H1 (cell line): Measurements from ENCODE around the gene SOX30. TPM values are rescaled to one million over a fixed set of nuclear protein-coding genes. Genes with fewer than 3 reads are reported as not detected.

Source experiments
- CTCF ChIA-PET: fragments of 300-600 bp; sonication (Branson Sonifier 250); formaldehyde crosslinking; loops from one replicate; lab custom pipeline; 2021; ENCODE audit not compliant: partially characterized antibody; lab: Charles Lee
- POLR2A ChIA-PET: fragments of 300-600 bp; sonication (Branson Sonifier 250); formaldehyde crosslinking; loops from one replicate; lab custom pipeline; 2021; ENCODE audit warnings: inconsistent platforms; ENCODE audit not compliant: partially characterized antibody; lab: Charles Lee
- DNase-seq, 2 experiments: peaks; one replicate each; pipeline versions ENCODE4 v3.0.0 to v3.0.0-alpha.2; 2010 to 2022; ENCODE audit warnings: low spot score in 2 of 2, low read depth in 1 of 2, mixed read lengths in 1 of 2
- FAIRE-seq: peaks from 2 replicates; lab custom pipeline; 2011; peaks lifted over from hg19 to GRCh38; lab: Jason Lieb, UNC
- H2AFZ ChIP-seq: 2 replicates; pipeline ENCODE4 v1.8.1; 2012; ENCODE audit warnings: low read length, inconsistent platforms
- H2AK5ac ChIP-seq: 2 replicates; pipeline ENCODE4 v1.6.1; 2013; ENCODE audit warnings: low read depth, low read length
- H2BK120ac ChIP-seq: replicated peaks from 2 replicates; pipeline ENCODE3; 2013; ENCODE audit warnings: low read depth, low read length, inconsistent platforms
- H2BK12ac ChIP-seq: 2 replicates; pipeline ENCODE4 v1.6.1; 2013; ENCODE audit warnings: low read depth, low read length
- H2BK15ac ChIP-seq: 2 replicates; pipeline ENCODE4 v1.6.1; 2013; ENCODE audit warnings: low read length
- H2BK20ac ChIP-seq: 2 replicates; pipeline ENCODE4 v1.6.1; 2013; ENCODE audit warnings: low read length
- H2BK5ac ChIP-seq: 2 replicates; pipeline ENCODE4 v1.6.1; 2013; ENCODE audit warnings: low read depth, low read length
- H3K14ac ChIP-seq: 2 replicates; pipeline ENCODE4 v1.6.1; 2013; ENCODE audit warnings: inconsistent platforms; ENCODE audit not compliant: insufficient read length
- H3K18ac ChIP-seq: 2 replicates; pipeline ENCODE4 v1.6.1; 2013; ENCODE audit warnings: low read length; ENCODE audit errors: extremely low read depth
- H3K23ac ChIP-seq: 2 replicates; pipeline ENCODE4 v1.6.1; 2013; ENCODE audit warnings: inconsistent platforms; ENCODE audit not compliant: insufficient read length
- H3K23me2 ChIP-seq: 2 replicates; pipeline ENCODE4 v1.6.1; 2013; ENCODE audit warnings: low read depth, low read length
- H3K27ac ChIP-seq: 2 replicates; pipeline ENCODE4 v1.6.1; 2011; ENCODE audit warnings: low read depth, low read length, inconsistent platforms
- H3K27me3 ChIP-seq, 4 experiments: replicated peaks in 1 of 4; 1 replicate in 1 of 4; 2 replicates in 3 of 4; pipeline versions ENCODE4 v1.6.1 to v1.8.1; 2011 to 2013; ENCODE audit warnings: low read length in 3 of 4, mild to moderate bottlenecking in 3 of 4, inconsistent platforms in 2 of 4, mixed read lengths in 2 of 4, moderate library complexity in 1 of 4; ENCODE audit not compliant: control insufficient read depth in 3 of 4, insufficient read depth in 3 of 4; ENCODE audit errors: extremely low read depth in 1 of 4
- H3K36me3 ChIP-seq, 4 experiments: 2 replicates each; pipeline versions ENCODE4 v1.6.1 to v1.8.1; 2011 to 2013; ENCODE audit warnings: mild to moderate bottlenecking in 4 of 4, low read length in 3 of 4, moderate library complexity in 2 of 4, control low read depth in 1 of 4, inconsistent platforms in 1 of 4; ENCODE audit not compliant: insufficient read depth in 4 of 4, control insufficient read depth in 2 of 4
- H3K4ac ChIP-seq: replicated peaks from 2 replicates; pipeline ENCODE3; 2013; ENCODE audit warnings: low read length, low read depth, mixed read lengths, inconsistent platforms; ENCODE audit not compliant: insufficient read length
- H3K4me1 ChIP-seq, 4 experiments: replicated peaks in 1 of 4; 1 replicate in 1 of 4; 2 replicates in 3 of 4; pipeline versions ENCODE4 v1.6.1 to v1.8.1; 2011 to 2013; ENCODE audit warnings: low read length in 3 of 4, inconsistent platforms in 2 of 4, mixed read lengths in 1 of 4; ENCODE audit not compliant: insufficient read depth in 4 of 4, control insufficient read depth in 3 of 4
- H3K4me2 ChIP-seq, 2 experiments: 2 replicates each; pipeline versions ENCODE4 v1.6.1 to v1.8.1; 2011 to 2013; ENCODE audit warnings: low read depth in 2 of 2, low read length in 2 of 2, control low read depth in 1 of 2, inconsistent platforms in 1 of 2, mild to moderate bottlenecking in 1 of 2; ENCODE audit not compliant: insufficient read depth in 1 of 2
- H3K4me3 ChIP-seq, 4 experiments: fragments of 200-600, 300-600 bp in 1 of 4; sonication (generic), shearing (Covaris generic), sonication (Bioruptor Twin) in 1 of 4; 2 replicates each; pipeline versions ENCODE4 v1.5.1 to v1.8.1; 2011 to 2016; ENCODE audit warnings: low read length in 4 of 4, low read depth in 3 of 4, control low read depth in 2 of 4, inconsistent platforms in 2 of 4, mild to moderate bottlenecking in 2 of 4, mixed read lengths in 1 of 4, moderate library complexity in 1 of 4; ENCODE audit not compliant: insufficient read depth in 2 of 4; ENCODE audit errors: extremely low read depth in 1 of 4
- H3K56ac ChIP-seq: replicated peaks from 2 replicates; pipeline ENCODE3; 2013; ENCODE audit warnings: low read depth, mild to moderate bottlenecking, mixed read lengths, low read length, inconsistent platforms; ENCODE audit not compliant: insufficient read length
- H3K79me1 ChIP-seq: 2 replicates; pipeline ENCODE4 v1.6.1; 2013; ENCODE audit warnings: low read depth, low read length, control low read depth
- H3K79me2 ChIP-seq, 2 experiments: 2 replicates each; pipeline versions ENCODE4 v1.6.1 to v1.8.1; 2012 to 2013; ENCODE audit warnings: low read length in 2 of 2, mild to moderate bottlenecking in 2 of 2, inconsistent platforms in 1 of 2; ENCODE audit not compliant: insufficient read depth in 2 of 2, control insufficient read depth in 1 of 2
- H3K9ac ChIP-seq, 4 experiments: replicated peaks in 1 of 4; 1 replicate in 1 of 4; 2 replicates in 3 of 4; pipeline versions ENCODE4 v1.6.1 to v1.8.1; 2011 to 2013; ENCODE audit warnings: low read depth in 3 of 4, low read length in 3 of 4, control low read depth in 2 of 4, mild to moderate bottlenecking in 2 of 4, moderate library complexity in 2 of 4, inconsistent platforms in 1 of 4; ENCODE audit errors: extremely low read depth in 1 of 4
- H3K9me3 ChIP-seq, 2 experiments: 2 replicates each; pipeline versions ENCODE4 v1.6.1 to v1.8.1; 2012 to 2013; ENCODE audit warnings: mild to moderate bottlenecking in 2 of 2, moderate library complexity in 2 of 2, control low read depth in 1 of 2, inconsistent platforms in 1 of 2, low read depth in 1 of 2, low read length in 1 of 2, mixed read lengths in 1 of 2; ENCODE audit not compliant: insufficient read depth in 2 of 2
- H4K20me1 ChIP-seq, 2 experiments: replicated peaks in 1 of 2; 2 replicates each; pipeline versions ENCODE3 to v1.8.1; 2011 to 2013; ENCODE audit warnings: inconsistent platforms in 2 of 2, low read length in 2 of 2, mild to moderate bottlenecking in 1 of 2; ENCODE audit not compliant: insufficient read depth in 2 of 2, control insufficient read depth in 1 of 2
- H4K5ac ChIP-seq: 2 replicates; pipeline ENCODE4 v1.6.1; 2013; ENCODE audit warnings: low read length, low read depth, mixed read lengths, inconsistent platforms; ENCODE audit not compliant: insufficient read length
- H4K8ac ChIP-seq: 2 replicates; pipeline ENCODE4 v1.8.0; 2013; ENCODE audit warnings: mild to moderate bottlenecking, moderate library complexity, low read length, inconsistent platforms; ENCODE audit not compliant: insufficient read depth; ENCODE audit errors: extremely low read depth
- H4K91ac ChIP-seq: replicated peaks from 2 replicates; pipeline ENCODE3; 2013; ENCODE audit warnings: low read length, mixed read lengths, inconsistent platforms; ENCODE audit not compliant: insufficient read length
- BCL11A ChIP-seq, 2 experiments: IDR thresholded peaks; one replicate each; pipeline ENCODE4 v1.6.1; 2011; ENCODE audit warnings: low read depth in 2 of 2, low read length in 2 of 2, mild to moderate bottlenecking in 2 of 2
- CEBPB ChIP-seq: IDR thresholded peaks from 2 replicates; pipeline ENCODE4 v1.6.1; 2012; ENCODE audit warnings: low read depth, low read length
- CTBP2 ChIP-seq: IDR thresholded peaks from 2 replicates; pipeline ENCODE4 v1.7.0; 2011; ENCODE audit warnings: borderline replicate concordance, mild to moderate bottlenecking, moderate library complexity, mixed read lengths, low read length; ENCODE audit not compliant: insufficient read depth, insufficient read length
- FOSL1 ChIP-seq: IDR thresholded peaks from 2 replicates; pipeline ENCODE4 v1.6.1; 2011; ENCODE audit warnings: mild to moderate bottlenecking, low read depth, low read length, moderate library complexity; ENCODE audit not compliant: insufficient read depth
- GTF2F1 ChIP-seq: IDR thresholded peaks from 2 replicates; pipeline ENCODE4 v1.6.1; 2012; ENCODE audit warnings: low read depth, low read length, improper control_type of control experiment, borderline replicate concordance
- JUN ChIP-seq: IDR thresholded peaks from 2 replicates; pipeline ENCODE4 v1.6.1; 2011; ENCODE audit warnings: low read depth, mild to moderate bottlenecking, improper control_type of control experiment, low read length
- JUND ChIP-seq: IDR thresholded peaks from 2 replicates; pipeline ENCODE4 v1.6.1; 2011; ENCODE audit warnings: mild to moderate bottlenecking, improper control_type of control experiment, low read length
- KDM4A ChIP-seq: IDR thresholded peaks from one replicate; pipeline ENCODE4 v1.7.1; 2012; ENCODE audit warnings: low read depth, mild to moderate bottlenecking, moderate library complexity, low read length, inconsistent platforms; ENCODE audit not compliant: severe bottlenecking
- RXRA ChIP-seq: IDR thresholded peaks from 2 replicates; pipeline ENCODE4 v1.6.1; 2011; ENCODE audit warnings: low read depth, mild to moderate bottlenecking, low read length, moderate library complexity; ENCODE audit not compliant: insufficient read depth
- SAP30 ChIP-seq: fragments of 300-600 bp; sonication (generic); IDR thresholded peaks from 2 replicates; pipeline ENCODE4 v1.7.1; 2012; ENCODE audit warnings: low read length, moderate library complexity, mild to moderate bottlenecking, inconsistent platforms; ENCODE audit not compliant: insufficient read depth, insufficient replicate concordance
- TBP ChIP-seq: IDR thresholded peaks from 2 replicates; pipeline ENCODE4 v1.6.1; 2011; ENCODE audit warnings: low read depth, low read length, improper control_type of control experiment
- ZNF274 ChIP-seq: IDR thresholded peaks from 2 replicates; pipeline ENCODE4 v1.7.0; 2012; ENCODE audit warnings: low read length, borderline replicate concordance; ENCODE audit errors: extremely low read depth
- WGBS, 2 experiments: shearing (Covaris generic) in 1 of 2; methylation state at CpG; one replicate each; pipeline versions ENCODE4 v1.1.6 to v1.1.7; 2013 to 2015; ENCODE audit warnings: low lambda C conversion rate in 2 of 2, mixed read lengths in 2 of 2, inconsistent platforms in 1 of 2, low coverage in 1 of 2, missing lambda C conversion rate in 1 of 2; ENCODE audit not compliant: insufficient replicate concordance in 2 of 2, insufficient coverage in 1 of 2, insufficient read length in 1 of 2; ENCODE audit errors: extremely low coverage in 1 of 2, missing lambda C conversion rate in 1 of 2; 5-methylcytosine and 5-hydroxymethylcytosine counted together
- polyA plus RNA-seq, 7 experiments: library from polyadenylated mRNA; depleted of rRNA in 3 of 7; stranded (reverse) in 5 of 7; unstranded in 2 of 7; fragments of >200 nt in 5 of 7; fragments of 200-250 nt in 2 of 7; gene quantifications; 1 replicate in 5 of 7; 2 replicates in 1 of 7; 4 replicates in 1 of 7; pipeline versions ENCODE4 v1.2.1 to v1.2.3, GENCODE V29; 2011 to 2013; ENCODE audit warnings: missing spikeins in 2 of 7, mixed read lengths in 2 of 7
- total RNA-seq: library from RNA; stranded (reverse); fragmentation: NEBNext Ultra II Directional; extraction: Animal tissue kit (Norgen Biotek cat#: 25700); gene quantifications from 2 replicates; pipeline ENCODE4 v1.2.1, GENCODE V29; 2021

SOX30 gene
- total and polyA plus RNA-seq, 2 of the 8 experiments (the other 6 are each of a cell fraction or from before 2014, with no cell fraction given) = 0.35 TPM; not detected in 1

DNA sequence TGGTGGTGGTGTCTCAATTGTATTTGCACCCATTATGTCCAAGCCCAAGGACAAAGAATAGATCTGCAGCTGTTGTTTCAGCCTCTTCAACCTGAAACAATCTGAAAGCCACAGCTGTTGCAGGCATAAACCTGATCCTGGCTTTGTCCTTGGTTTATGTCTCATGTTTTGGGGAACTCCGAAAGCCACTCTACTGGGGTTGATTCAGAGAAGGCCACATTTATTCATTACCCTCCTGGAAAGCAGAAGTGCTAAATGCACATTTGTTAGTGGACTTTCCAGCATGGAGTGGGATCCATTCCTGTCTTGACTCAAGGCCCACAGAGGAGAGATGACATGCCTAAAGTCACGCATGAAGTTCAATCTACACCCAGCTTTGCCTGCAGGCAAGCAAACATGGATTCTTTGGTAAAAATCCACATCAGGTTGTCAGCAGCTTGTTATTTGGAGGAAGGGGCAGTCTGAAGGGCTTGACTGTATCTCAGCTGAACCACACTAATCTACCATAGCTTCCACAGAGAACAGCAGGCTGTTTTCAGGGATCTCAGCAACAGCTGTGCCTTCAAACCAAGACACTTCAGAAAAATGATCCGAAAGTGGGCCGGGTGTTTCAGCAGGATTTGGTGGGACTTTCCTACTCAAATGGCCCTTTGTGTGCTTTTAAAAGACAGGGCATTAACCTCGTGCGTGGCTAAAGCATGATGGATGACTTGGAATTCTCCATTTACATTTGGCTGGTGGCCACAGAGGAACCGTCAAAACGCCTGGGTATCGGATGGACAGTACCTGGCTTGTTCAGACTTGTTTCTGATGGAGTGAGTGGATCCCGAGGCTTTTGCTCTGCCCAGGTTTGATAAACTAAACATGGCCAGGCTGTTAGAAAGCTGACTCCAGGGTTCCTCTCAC, 40.4 kb downstream of the SOX30 start:
- Histone ChIP-seq H3K56ac (no peak overlapping the region), H2AFZ (peak overlapping the region; percentile 5), H3K18ac (no peak overlapping the region), H2BK15ac (no peak overlapping the region), H4K8ac (no peak overlapping the region), H4K5ac (no peak overlapping the region), H3K36me3 (no peaks in the 10 kb centered on the region), H3K27ac (no peak overlapping the region), H2BK20ac (no peak overlapping the region), H3K23ac (no peak overlapping the region), H2BK12ac (no peak overlapping the region), H3K4me2 (no peak overlapping the region), H2BK120ac (no peak overlapping the region), H3K4ac (no peak overlapping the region), H3K14ac (no peak overlapping the region), H4K91ac (no peak overlapping the region), H3K9me3 (no peaks in the 10 kb centered on the region), H3K79me1 (no peaks in the 10 kb centered on the region), H3K9ac (no peak overlapping the region), H4K20me1 (no peaks in the 10 kb centered on the region), H3K79me2 (no peaks in the 10 kb centered on the region), H2BK5ac (no peak overlapping the region), H2AK5ac (no peak overlapping the region), H3K27me3 (no peaks in the 10 kb centered on the region), H3K4me1 (no peaks in the 10 kb centered on the region), H3K23me2 (no peaks in the 10 kb centered on the region), H3K4me3 (no peak overlapping the region)
- POLR2A ChIA-PET = no interaction called here
- FAIRE-seq (no peak), DNase-seq (no peak)
- 92% methylated on average over 10 of the region's 10 CpGs; no CpG with 5 or more reads in 1 of the 2 experiments for WGBS, 2 experiments
- CTCF ChIA-PET = interaction anchor here (0.7 to 1.2 kb wide), 3 partner anchors 16 to 464 kb away, joined by 3 to 4 read pairs (median 3); no protein-coding TSS in a partner anchor
- TF ChIP-seq CEBPB (no peak), CTBP2 (no peak), TBP (no peak), BCL11A (IDR thresholded peaks at IDR 0.05; ENCODE audit: low read depth in 2 of 2, low read length in 2 of 2) (no peak), GTF2F1 (no peak), ZNF274 (no peak), JUND (no peak), SAP30 (no peak), KDM4A (no peak), FOSL1 (no peak), RXRA (no peak), JUN (no peak)
